ENCODE data around the gene MTOR.
"Not testable (repeated sequence)": the region's sequence is repeated elsewhere in the genome, so short reads cannot be mapped to it uniquely, and the experiment has no call there.

The MTOR gene

GRCh38 chr1:11105586-11105985, 156.8 kb downstream of the MTOR start:
- no peak for DNase-seq (ENCODE audit: low read depth)
- H3K4me3 ChIP-seq (ENCODE audit: control insufficient read depth, low read depth, low read length), result no peak overlapping the region
- no peak for TF ChIP-seq CTCF (conservative IDR thresholded peaks at IDR 0.05; ENCODE audit: control insufficient read depth, insufficient read depth, low read depth, low read length)

- no peak for DNase-seq (ENCODE audit: low read depth)
- no peak for TF ChIP-seq CTCF (conservative IDR thresholded peaks at IDR 0.05; ENCODE audit: control insufficient read depth, insufficient read depth, low read depth, low read length)
- H3K4me3 ChIP-seq (ENCODE audit: control insufficient read depth, low read depth, low read length), result no peak overlapping the region
These were observed 161.0 kb downstream of the MTOR start for GRCh38 chr1:11101347-11101746.

GRCh38 chr1:11100806-11101205, 161.5 kb downstream of the MTOR start:
- H3K4me3 ChIP-seq (ENCODE audit: control insufficient read depth, low read depth, low read length); DNase-seq (ENCODE audit: low read depth): not testable (repeated sequence)

DNA sequence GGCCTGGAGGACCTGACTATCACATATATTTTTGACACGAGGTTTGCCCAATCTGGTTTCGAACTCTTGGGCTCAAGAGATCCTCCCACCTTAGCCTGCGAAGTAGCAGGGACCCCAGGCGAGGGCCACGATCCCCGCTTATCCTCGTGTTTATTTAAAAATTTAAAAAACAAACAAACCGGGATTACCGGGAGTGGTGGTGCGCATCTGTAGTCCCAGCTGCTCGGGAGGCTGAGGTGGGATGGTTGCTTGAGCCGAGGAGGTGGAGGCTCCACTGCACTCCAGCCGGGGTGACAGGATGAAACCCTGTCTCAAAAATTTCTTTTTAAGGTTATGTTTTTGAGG, 162.2 kb downstream of the MTOR start:
- DNase-seq (ENCODE audit: low read depth), result no peak
- peak overlapping the region; percentile 92 for H3K4me3 ChIP-seq (ENCODE audit: control insufficient read depth, low read depth, low read length)
- no peak for TF ChIP-seq CTCF (conservative IDR thresholded peaks at IDR 0.05; ENCODE audit: control insufficient read depth, insufficient read depth, low read depth, low read length)

- TF ChIP-seq CTCF (conservative IDR thresholded peaks at IDR 0.05; ENCODE audit: control insufficient read depth, insufficient read depth, low read depth, low read length), result no peak
- H3K4me3 ChIP-seq (ENCODE audit: control insufficient read depth, low read depth, low read length), result peak within 1 kb of the TSS; percentile 92
- DNase-seq (ENCODE audit: low read depth), result peak; percentile 81
These were observed 162.8 kb downstream of the MTOR start, which contains the start of gene EXOSC10 for GRCh38 chr1:11099310-11100148. EXOSC10 (minus strand) TSS chr1:11099869; CDS start chr1:11099831, 38 bp downstream.

DNA sequence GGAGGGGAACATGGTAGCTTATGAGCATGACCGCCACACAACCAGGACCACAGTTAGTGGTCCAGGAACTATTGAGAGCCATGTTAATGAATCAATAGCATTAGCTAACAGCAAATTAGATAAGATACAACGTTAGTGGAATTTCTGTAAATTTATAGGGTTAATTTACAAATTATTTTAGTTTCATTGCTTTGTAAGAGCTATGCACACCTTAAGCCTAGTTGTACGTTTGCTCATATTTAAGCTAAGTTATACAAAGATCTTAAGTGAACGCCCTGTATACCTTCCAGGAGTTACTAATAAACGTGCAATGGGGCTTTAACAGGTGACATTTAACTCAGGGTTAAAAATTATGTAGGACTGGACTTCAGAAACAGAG, 163.4 kb downstream of the MTOR start:
- H3K4me3 ChIP-seq (ENCODE audit: control insufficient read depth, low read depth, low read length), result peak overlapping the region; percentile 92
- TF ChIP-seq CTCF (conservative IDR thresholded peaks at IDR 0.05; ENCODE audit: control insufficient read depth, insufficient read depth, low read depth, low read length), result no peak
- no peak for DNase-seq (ENCODE audit: low read depth)

- H3K4me3 ChIP-seq (ENCODE audit: control insufficient read depth, low read depth, low read length); DNase-seq (ENCODE audit: low read depth): not testable (repeated sequence)
These were observed 178.6 kb downstream of the MTOR start for GRCh38 chr1:11083784-11084183.

- no peak for TF ChIP-seq CTCF (conservative IDR thresholded peaks at IDR 0.05; ENCODE audit: control insufficient read depth, insufficient read depth, low read depth, low read length)
- no peak overlapping the region for H3K4me3 ChIP-seq (ENCODE audit: control insufficient read depth, low read depth, low read length)
- DNase-seq (ENCODE audit: low read depth), result no peak
These were observed 181.4 kb downstream of the MTOR start for GRCh38 chr1:11080931-11081330.
